K562 (cell line): ENCODE results near the gene COL25A1. TPM values are rescaled to one million over a fixed set of nuclear protein-coding genes. Genes with fewer than 3 reads are reported as not detected.

Source experiments
- ARNT ChIP-seq, 2 experiments: fragments of 450-650 bp; IDR thresholded peaks; 2 replicates each; pipeline ENCODE4 v1.6.1; 2016; ENCODE audit warnings: mild to moderate bottlenecking in 1 of 2
- GTF2E2 ChIP-seq: fragments of 200-800 bp; sonication (Bioruptor generic); IDR thresholded peaks from 2 replicates; pipeline ENCODE4 v1.6.1; 2016; ENCODE audit warnings: missing genetic modification characterization, missing compliant biosample characterization
- IFI16 ChIP-seq: fragments of 250-450 bp; sonication (Bioruptor Pico); IDR thresholded peaks from 2 replicates; pipeline ENCODE4 v2.1.2; 2022; ENCODE audit warnings: mild to moderate bottlenecking, inconsistent platforms
- JUND ChIP-seq, 2 experiments: IDR thresholded peaks; 2 replicates in 1 of 2; 3 replicates in 1 of 2; pipeline ENCODE4 v1.6.1; 2011; ENCODE audit warnings: borderline replicate concordance in 2 of 2, low read depth in 2 of 2, low read length in 2 of 2, improper control_type of control experiment in 1 of 2, missing biosample characterization in 1 of 2, missing genetic modification characterization in 1 of 2, missing genetic modification reagents in 1 of 2
- LARP7 ChIP-seq: fragments of 450-650 bp; IDR thresholded peaks from 2 replicates; pipeline ENCODE4 v1.6.1; 2016
- MCM7 ChIP-seq, 2 experiments: fragments of 450-650 bp; IDR thresholded peaks; 2 replicates each; pipeline ENCODE4 v1.6.1; 2016 to 2018
- MECOM ChIP-seq: fragments of 250-450 bp; sonication (Bioruptor Pico); IDR thresholded peaks from 2 replicates; pipeline ENCODE4 v1.8.0; 2022; ENCODE audit warnings: inconsistent platforms
- NFIC ChIP-seq: fragments of 450-650 bp; IDR thresholded peaks from 2 replicates; pipeline ENCODE4 v1.6.1; 2017; ENCODE audit warnings: mild to moderate bottlenecking, inconsistent platforms
- RAD21 ChIP-seq, 2 experiments: fragments of 250-450 bp in 1 of 2; fragments of 450-650 bp in 1 of 2; sonication (Bioruptor Pico) in 1 of 2; formaldehyde crosslinking in 1 of 2; IDR thresholded peaks in 1 of 2; conservative IDR thresholded peaks in 1 of 2; 2 replicates each; pipeline versions ENCODE4 v1.4.0 to v1.8.0; 2020 to 2022; ENCODE audit warnings: mild to moderate bottlenecking in 2 of 2, moderate library complexity in 1 of 2
- RBM22 ChIP-seq: fragments of 200-400 bp; formaldehyde crosslinking; IDR thresholded peaks from 2 replicates; pipeline ENCODE4 v1.6.1; 2018; ENCODE audit warnings: low read length, low read depth; ENCODE audit not compliant: poor library complexity, severe bottlenecking
- SAFB2 ChIP-seq: fragments of 200-400 bp; formaldehyde crosslinking; IDR thresholded peaks from 2 replicates; pipeline ENCODE4 v1.6.1; 2018; ENCODE audit warnings: borderline replicate concordance, low read length, low read depth, moderate library complexity; ENCODE audit not compliant: severe bottlenecking
- SIRT6 ChIP-seq: IDR thresholded peaks from one replicate; pipeline ENCODE4 v1.6.1; 2012; ENCODE audit warnings: low read depth, mild to moderate bottlenecking, control low read depth, inconsistent platforms, low read length, moderate library complexity
- SMARCE1 ChIP-seq: fragments of 450-650 bp; IDR thresholded peaks from 2 replicates; pipeline ENCODE4 v1.7.1; 2016; ENCODE audit warnings: mild to moderate bottlenecking
- SPI1 ChIP-seq: IDR thresholded peaks from 2 replicates; pipeline ENCODE4 v1.6.1; 2011; ENCODE audit warnings: low read depth, low read length, control low read depth, borderline replicate concordance
- STAT5A ChIP-seq: IDR thresholded peaks from 2 replicates; pipeline ENCODE4 v1.6.1; 2012; ENCODE audit warnings: low read length, inconsistent platforms, borderline replicate concordance
- TOE1 ChIP-seq, 2 experiments: fragments of 450-650 bp in 1 of 2; sonication (generic) in 1 of 2; formaldehyde crosslinking in 1 of 2; IDR thresholded peaks; 2 replicates each; pipeline versions ENCODE4 v1.7.1 to v1.8.0; 2016 to 2022; ENCODE audit warnings: borderline replicate concordance in 2 of 2, mild to moderate bottlenecking in 2 of 2, antibody characterized with exemption in 1 of 2, inconsistent platforms in 1 of 2, low read depth in 1 of 2, missing genetic modification reagents in 1 of 2, moderate library complexity in 1 of 2
- ZNF282 ChIP-seq: sonication (generic); formaldehyde crosslinking; IDR thresholded peaks from 2 replicates; pipeline ENCODE4 v1.8.1; 2023; ENCODE audit warnings: missing genetic modification reagents
- ZNF780A ChIP-seq: fragments of 250-450 bp; sonication (Bioruptor Pico); IDR thresholded peaks from 2 replicates; pipeline ENCODE4 v1.5.0; 2021; ENCODE audit warnings: mild to moderate bottlenecking
- polyA plus RNA-seq, 8 experiments: library from polyadenylated mRNA; depleted of rRNA in 4 of 8; stranded (reverse) in 5 of 8; unstranded in 3 of 8; fragments of >200 nt; fragmentation: Nextera tagmentation in 2 of 8; fragmentation: Illumina TruSeq in 1 of 8; extraction: Ambion mirVana in 2 of 8; extraction: Trizol in 1 of 8; gene quantifications; 2 replicates each; pipeline versions ENCODE4 v1.2.1 to v1.2.3, GENCODE V29; 2011 to 2014; ENCODE audit warnings: inconsistent platforms in 1 of 8, missing spikeins in 1 of 8
- total RNA-seq, 7 experiments: library from RNA; depleted of rRNA in 6 of 7; stranded (reverse); fragments of >200 nt in 6 of 7; fragmentation: Illumina TruSeq in 2 of 7; extraction: Trizol in 2 of 7; gene quantifications; 2 replicates each; pipeline versions ENCODE4 v1.2.1 to v1.2.3, GENCODE V29; 2011 to 2021; ENCODE audit warnings: low replicate concordance in 1 of 7
- TF ChIP-seq, protein P1 (sequence below): fragments of 250-450 bp; sonication (Bioruptor Pico); IDR thresholded peaks from 2 replicates; pipeline ENCODE4 v1.5.0; 2021
- TF ChIP-seq, protein P2 (sequence below): fragments of 450-650 bp; IDR thresholded peaks from 2 replicates; pipeline ENCODE4 v1.6.1; 2016; ENCODE audit warnings: mild to moderate bottlenecking
- TF ChIP-seq, protein P3 (sequence below): fragments of 250-450 bp; sonication (Bioruptor Pico); IDR thresholded peaks from 2 replicates; pipeline ENCODE4 v1.8.0; 2021; ENCODE audit warnings: moderate library complexity, mild to moderate bottlenecking, inconsistent platforms
- TF ChIP-seq, protein P4 (sequence below): fragments of 450-650 bp; IDR thresholded peaks from 2 replicates; pipeline ENCODE4 v1.6.1; 2016

The COL25A1 gene
- total and polyA plus RNA-seq, 9 of the 15 experiments (the other 6 are each of a cell fraction or from before 2014, with no cell fraction given) = 0.03 to 0.62 (median 0.27) TPM

DNA sequence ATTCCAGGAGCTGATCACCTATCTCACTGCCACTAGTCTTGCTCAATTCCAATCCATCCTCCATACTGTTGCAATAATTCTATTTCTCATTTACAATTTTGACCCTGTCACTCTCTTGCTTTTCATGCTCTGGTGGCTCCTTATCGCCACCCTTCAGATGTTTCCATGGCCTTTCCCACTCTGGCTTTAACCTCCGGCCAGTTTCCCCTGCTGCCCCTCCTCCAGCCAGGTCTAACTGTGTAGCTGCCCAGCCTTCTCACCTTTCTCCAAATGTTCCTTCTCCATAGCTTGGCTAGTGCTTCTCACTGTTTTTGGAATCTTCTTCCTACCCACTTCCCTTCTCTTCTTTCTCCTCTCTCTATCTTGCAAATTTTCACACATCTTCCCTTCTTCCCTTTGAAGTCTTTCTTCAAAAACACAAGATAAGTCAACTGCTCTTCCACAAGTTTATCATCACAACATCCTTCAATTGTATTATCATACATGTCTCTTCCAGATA, 153.8 kb downstream of the COL25A1 start (continued):
- TF ChIP-seq, protein P1, sequence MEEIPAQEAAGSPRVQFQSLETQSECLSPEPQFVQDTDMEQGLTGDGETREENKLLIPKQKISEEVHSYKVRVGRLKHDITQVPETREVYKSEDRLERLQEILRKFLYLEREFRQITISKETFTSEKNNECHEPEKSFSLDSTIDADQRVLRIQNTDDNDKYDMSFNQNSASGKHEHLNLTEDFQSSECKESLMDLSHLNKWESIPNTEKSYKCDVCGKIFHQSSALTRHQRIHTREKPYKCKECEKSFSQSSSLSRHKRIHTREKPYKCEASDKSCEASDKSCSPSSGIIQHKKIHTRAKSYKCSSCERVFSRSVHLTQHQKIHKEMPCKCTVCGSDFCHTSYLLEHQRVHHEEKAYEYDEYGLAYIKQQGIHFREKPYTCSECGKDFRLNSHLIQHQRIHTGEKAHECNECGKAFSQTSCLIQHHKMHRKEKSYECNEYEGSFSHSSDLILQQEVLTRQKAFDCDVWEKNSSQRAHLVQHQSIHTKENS (CRISPR knock-in tag) = no peak
- TF ChIP-seq, protein P2, sequence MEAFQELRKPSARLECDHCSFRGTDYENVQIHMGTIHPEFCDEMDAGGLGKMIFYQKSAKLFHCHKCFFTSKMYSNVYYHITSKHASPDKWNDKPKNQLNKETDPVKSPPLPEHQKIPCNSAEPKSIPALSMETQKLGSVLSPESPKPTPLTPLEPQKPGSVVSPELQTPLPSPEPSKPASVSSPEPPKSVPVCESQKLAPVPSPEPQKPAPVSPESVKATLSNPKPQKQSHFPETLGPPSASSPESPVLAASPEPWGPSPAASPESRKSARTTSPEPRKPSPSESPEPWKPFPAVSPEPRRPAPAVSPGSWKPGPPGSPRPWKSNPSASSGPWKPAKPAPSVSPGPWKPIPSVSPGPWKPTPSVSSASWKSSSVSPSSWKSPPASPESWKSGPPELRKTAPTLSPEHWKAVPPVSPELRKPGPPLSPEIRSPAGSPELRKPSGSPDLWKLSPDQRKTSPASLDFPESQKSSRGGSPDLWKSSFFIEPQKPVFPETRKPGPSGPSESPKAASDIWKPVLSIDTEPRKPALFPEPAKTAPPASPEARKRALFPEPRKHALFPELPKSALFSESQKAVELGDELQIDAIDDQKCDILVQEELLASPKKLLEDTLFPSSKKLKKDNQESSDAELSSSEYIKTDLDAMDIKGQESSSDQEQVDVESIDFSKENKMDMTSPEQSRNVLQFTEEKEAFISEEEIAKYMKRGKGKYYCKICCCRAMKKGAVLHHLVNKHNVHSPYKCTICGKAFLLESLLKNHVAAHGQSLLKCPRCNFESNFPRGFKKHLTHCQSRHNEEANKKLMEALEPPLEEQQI = peak; percentile 94
- TF ChIP-seq SAFB2 (no peak), RAD21 (CRISPR knock-in tag; conservative IDR thresholded peaks at IDR 0.05 in 1 of 2, IDR thresholded peaks at IDR 0.05 in 1 of 2) (peak; percentile 6 to 18; a peak in 1 of 4 replicates), SMARCE1 (peak; percentile 91), IFI16 (no peak), ZNF780A (CRISPR knock-in tag) (no peak), STAT5A (peak; percentile 50; the same call in 1 of the 2 replicates), LARP7 (0 out of 2 replicates have a peak, but pooled peaks have one; percentile 59), MCM7 (IDR thresholded peaks at IDR 0.05) (0 out of 4 replicates have a peak, but pooled peaks of 1 of the 2 experiments have one; percentile 30), GTF2E2 (tag) (no peak), JUND (IDR thresholded peaks at IDR 0.05; ENCODE audit: borderline replicate concordance, low read depth, low read length) (peak; percentile 3; the same call in 1 of the 2 replicates), JUND (tag; IDR thresholded peaks at IDR 0.05; ENCODE audit: borderline replicate concordance, low read depth, low read length) (peak; percentile 60; the same call in 2 of the 3 replicates), RBM22 (no peak), ZNF282 (CRISPR knock-in tag) (no peak), ARNT (IDR thresholded peaks at IDR 0.05) (peak in 1 of 2 experiments; percentile 61; a peak in 3 of 4 replicates), SIRT6 (no peak), SPI1 (no peak), TOE1 (IDR thresholded peaks at IDR 0.05; ENCODE audit: borderline replicate concordance) (peak; percentile 65), TOE1 (CRISPR knock-in tag; IDR thresholded peaks at IDR 0.05; ENCODE audit: borderline replicate concordance, low read depth) (no peak), NFIC (peak; percentile 52; the same call in 1 of the 2 replicates), MECOM (peak; percentile 86)
- TF ChIP-seq, protein P3, sequence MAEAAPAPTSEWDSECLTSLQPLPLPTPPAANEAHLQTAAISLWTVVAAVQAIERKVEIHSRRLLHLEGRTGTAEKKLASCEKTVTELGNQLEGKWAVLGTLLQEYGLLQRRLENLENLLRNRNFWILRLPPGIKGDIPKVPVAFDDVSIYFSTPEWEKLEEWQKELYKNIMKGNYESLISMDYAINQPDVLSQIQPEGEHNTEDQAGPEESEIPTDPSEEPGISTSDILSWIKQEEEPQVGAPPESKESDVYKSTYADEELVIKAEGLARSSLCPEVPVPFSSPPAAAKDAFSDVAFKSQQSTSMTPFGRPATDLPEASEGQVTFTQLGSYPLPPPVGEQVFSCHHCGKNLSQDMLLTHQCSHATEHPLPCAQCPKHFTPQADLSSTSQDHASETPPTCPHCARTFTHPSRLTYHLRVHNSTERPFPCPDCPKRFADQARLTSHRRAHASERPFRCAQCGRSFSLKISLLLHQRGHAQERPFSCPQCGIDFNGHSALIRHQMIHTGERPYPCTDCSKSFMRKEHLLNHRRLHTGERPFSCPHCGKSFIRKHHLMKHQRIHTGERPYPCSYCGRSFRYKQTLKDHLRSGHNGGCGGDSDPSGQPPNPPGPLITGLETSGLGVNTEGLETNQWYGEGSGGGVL (CRISPR knock-in tag) = no peak
- TF ChIP-seq, protein P4, sequence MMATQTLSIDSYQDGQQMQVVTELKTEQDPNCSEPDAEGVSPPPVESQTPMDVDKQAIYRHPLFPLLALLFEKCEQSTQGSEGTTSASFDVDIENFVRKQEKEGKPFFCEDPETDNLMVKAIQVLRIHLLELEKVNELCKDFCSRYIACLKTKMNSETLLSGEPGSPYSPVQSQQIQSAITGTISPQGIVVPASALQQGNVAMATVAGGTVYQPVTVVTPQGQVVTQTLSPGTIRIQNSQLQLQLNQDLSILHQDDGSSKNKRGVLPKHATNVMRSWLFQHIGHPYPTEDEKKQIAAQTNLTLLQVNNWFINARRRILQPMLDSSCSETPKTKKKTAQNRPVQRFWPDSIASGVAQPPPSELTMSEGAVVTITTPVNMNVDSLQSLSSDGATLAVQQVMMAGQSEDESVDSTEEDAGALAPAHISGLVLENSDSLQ = peak; percentile 91
